Measurements from ENCODE around the gene SATB2.
A peak's percentile ranks its signal among the peaks of the same experiment; 100 is the strongest.

SATB2 gene

DNA sequence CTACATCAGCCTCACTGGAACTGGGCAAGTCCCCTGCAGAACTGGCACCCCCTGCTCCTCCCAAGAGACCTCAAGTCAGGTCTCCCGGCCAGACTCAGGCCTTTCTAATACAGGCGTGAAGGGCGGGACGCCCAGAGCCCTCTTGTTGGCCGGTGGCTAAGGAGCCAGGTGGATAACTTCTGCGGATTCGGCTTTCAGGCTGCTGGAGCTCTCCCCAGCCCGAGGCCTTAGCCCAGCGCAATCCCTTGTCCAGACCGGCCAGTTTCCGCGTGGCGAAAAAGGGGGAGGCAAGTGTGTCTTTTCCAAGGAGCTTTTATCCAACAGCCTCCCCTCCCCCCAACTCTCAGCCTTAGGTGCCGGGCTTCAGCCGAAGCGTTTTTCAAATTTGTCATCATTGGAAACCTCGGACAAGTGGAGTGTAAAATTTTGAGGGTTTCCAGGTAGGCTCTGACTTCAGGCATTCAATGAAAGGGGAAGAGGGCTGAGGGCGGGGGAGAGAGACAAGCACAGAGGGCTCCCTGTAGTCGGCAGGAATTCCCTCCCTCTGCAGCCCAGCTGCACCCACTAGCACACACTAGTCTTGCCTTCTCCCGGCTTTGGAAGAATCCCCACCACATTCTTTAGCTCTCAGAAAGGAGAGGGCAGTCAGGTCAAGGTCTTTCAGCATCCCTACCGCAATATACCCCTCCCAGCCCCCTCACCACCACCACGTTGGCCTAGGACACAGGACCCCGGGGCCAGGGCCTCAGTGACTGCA is 9.5 kb upstream of the SATB2 start:
- intact Hi-C loops (cut with DNase I), result loop anchor here (10.0 kb wide), 2 partner anchors 388 to 1152 kb away; partner anchors contain the start of gene FTCDNL1
- DNase-seq, result no peak

DNA sequence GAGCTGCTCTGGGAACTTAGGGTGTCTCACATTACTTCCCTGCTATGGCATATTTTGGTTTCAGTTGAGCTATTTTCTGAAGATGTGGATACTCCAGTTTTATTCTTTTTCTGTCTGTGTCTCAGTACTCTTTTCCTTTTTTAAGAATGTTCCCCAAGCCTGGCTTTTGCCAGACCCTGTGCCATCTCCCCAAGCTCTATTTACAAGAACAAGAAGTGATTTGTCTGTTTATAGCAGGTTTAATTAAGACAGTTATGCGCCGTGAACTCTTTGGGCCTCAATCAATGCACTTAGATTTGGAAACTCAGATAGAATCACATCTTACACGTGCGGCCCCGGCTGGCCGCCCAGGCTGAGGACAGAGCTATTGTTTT is 8.9 kb upstream of the SATB2 start:
- DNase-seq, result no peak
- intact Hi-C loops (cut with DNase I), result loop anchor here (10.0 kb wide), 2 partner anchors 388 to 1152 kb away; partner anchors contain the start of gene FTCDNL1

- intact Hi-C loops (cut with DNase I), result loop anchor here (10.0 kb wide), 2 partner anchors 389 to 1151 kb away; partner anchors contain the start of gene FTCDNL1
- no peak for DNase-seq
Observed at GRCh38 chr2:199465988-199466691, 8.4 kb upstream of the SATB2 start.

- intact Hi-C loops (cut with DNase I), result loop anchor here (10.0 kb wide), 2 partner anchors 389 to 1151 kb away; partner anchors contain the start of gene FTCDNL1
- no peak for DNase-seq
Observed at GRCh38 chr2:199465390-199465789, 7.7 kb upstream of the SATB2 start.

DNA sequence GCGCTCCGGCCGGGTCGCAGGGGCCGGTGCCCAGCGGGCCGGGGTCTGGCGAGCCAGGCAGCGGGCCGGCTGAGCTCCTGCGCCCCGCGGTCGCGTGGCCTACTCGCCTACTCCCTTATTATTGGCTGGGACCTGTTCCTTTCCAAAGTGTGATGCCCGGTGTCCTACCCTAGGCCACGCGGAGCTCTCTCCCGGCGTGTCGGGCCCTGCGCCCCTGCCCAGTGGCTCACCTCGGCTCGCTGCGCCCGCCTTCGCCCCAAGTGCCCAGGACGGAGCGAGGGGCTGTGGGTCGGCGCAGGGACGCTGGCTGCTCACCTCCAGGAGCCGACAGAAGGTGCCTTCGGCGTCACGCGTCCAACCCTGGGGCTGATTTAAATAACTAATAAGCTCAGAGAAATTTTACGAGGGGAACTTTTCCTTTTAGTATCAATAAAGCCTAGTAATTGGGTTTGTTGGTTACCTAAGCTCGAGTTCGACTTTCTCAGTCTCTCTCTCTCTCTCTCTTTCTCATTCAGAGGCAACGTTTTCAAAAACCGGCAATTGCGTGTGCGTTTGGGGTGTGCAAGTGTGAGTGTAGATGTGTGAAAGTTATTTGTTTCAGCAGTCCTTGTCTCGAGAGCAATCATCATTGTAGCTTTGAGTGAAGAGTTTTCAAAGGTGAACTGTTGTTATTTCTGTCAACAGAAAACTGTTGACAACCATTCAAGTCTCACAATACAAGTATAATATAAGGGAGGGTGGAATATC is 7.0 kb upstream of the SATB2 start:
- intact Hi-C loops (cut with DNase I), result loop anchor here (10.0 kb wide), 2 partner anchors 390 to 1150 kb away; partner anchors contain the start of gene FTCDNL1
- no peak for DNase-seq

DNA sequence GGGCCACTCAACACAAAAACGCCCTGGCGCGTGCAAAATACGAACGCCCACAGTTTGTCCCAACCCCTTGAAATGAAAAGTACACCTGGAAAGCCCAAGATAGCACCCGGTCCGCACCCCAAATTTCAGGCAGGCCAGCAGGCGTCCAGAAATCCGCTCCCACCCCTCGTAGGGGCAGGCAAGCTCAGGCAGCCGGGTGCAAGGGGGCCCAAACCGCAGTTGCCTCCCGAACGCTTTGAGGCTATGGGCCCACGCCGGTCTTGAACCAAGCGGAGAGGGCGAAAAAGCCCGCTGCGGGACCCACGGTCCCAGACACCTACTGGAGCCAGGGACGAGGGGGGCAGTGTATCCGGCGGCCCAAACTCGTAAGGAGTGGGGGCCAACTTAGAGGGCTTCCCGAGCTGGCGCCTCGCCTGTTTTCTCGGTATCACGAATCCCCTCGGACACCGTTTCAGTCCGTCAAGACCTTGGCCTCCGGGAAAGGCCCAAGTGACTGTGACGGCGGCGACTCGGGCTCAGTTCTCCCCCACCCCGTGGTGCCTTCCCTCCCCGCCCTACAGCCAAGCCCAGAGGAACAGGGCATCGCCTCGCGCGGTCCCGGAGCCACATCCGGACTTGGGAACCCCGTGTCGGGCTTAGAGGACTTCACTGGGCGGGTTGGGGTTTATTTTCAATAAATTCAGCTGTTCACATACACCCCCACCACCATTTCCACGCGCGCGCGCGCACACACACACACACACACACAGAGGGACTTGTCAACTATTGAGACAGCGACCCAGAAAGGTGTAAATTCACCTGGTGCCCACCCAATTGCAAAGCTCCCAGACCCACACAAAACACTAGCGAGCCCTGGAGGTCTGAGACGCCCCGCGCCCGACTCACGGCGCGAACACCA is 6.2 kb upstream of the SATB2 start:
- intact Hi-C loops (cut with DNase I), result loop anchor here (10.0 kb wide), 2 partner anchors 391 to 1149 kb away; partner anchors contain the start of gene FTCDNL1
- DNase-seq, result peak in 1 of 42 donors; percentile 43

- intact Hi-C loops (cut with DNase I), result loop anchor here (10.0 kb wide), 2 partner anchors 392 to 1148 kb away; partner anchors contain the start of gene FTCDNL1
Observed at GRCh38 chr2:199462956-199463692, 5.4 kb upstream of the SATB2 start.

GRCh38 chr2:199462347-199462955 is 4.7 kb upstream of the SATB2 start:
- intact Hi-C loops (cut with DNase I), result loop anchor here (10.0 kb wide), 2 partner anchors 392 to 1148 kb away; partner anchors contain the start of gene FTCDNL1
- no peak for DNase-seq

More at GRCh38 chr2:199462956-199463692, 5.4 kb upstream of the SATB2 start:
- DNase-seq, result peak in 38 of 42 donors; percentile 24 to 89 (median 72)

- no peak for DNase-seq
Observed at GRCh38 chr2:199461711-199462346, 4.1 kb upstream of the SATB2 start.

GRCh38 chr2:199460846-199461710 is 3.3 kb upstream of the SATB2 start:
- no peak for DNase-seq
- intact Hi-C loops (cut with DNase I), result loop anchor here (10.0 kb wide), 2 partner anchors 394 to 1146 kb away; partner anchors contain the start of gene FTCDNL1

More at GRCh38 chr2:199461711-199462346, 4.1 kb upstream of the SATB2 start:
- intact Hi-C loops (cut with DNase I), result loop anchor here (10.0 kb wide), 2 partner anchors 393 to 1147 kb away; partner anchors contain the start of gene FTCDNL1

GRCh38 chr2:199460101-199460671 is 2.4 kb upstream of the SATB2 start:
- no peak for DNase-seq
- intact Hi-C loops (cut with DNase I), result loop anchor here (10.0 kb wide), 2 partner anchors 395 to 1145 kb away; partner anchors contain the start of gene FTCDNL1

DNA sequence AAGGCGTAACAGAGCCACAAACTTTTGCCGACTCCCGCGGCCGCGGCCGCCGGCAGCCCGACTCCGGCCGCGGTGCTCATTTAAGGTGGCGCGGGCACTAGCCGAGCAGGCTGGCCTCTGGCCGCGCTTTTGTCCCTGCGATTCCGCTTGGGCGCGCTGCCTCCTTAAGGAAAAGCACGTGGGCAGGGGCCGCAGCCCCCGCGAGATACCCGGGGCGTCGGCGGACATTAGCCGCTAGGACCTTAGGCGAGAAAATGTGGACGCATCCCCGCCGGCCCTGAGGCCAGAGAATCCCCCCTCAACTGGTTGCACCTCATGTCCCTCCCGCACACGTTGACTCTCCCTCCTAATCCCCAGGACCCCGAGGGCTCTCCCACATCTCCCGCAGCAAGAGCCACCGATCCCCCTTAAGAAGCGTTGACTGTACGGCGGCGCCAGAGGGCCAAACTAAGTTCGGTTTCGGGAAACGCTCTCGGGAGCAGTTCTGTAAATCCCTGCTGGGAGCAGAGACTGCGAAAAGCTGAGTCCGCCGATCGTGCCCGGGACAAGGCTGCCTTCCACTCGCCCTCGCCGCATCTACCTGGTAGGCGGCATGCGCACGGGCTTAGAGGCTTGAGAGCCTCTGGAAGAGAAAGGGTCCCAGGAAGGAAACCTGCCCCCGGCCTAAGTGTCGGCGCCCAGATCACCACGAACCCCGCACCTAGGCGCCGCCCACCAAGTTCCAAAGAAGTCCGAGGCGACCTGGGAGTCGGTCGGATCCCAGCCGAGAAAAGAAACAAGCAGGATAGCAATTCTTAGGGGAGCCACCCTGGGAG is 1.8 kb upstream of the SATB2 start:
- intact Hi-C loops (cut with DNase I), result loop anchor here (10.0 kb wide), 2 partner anchors 395 to 1145 kb away; partner anchors contain the start of gene FTCDNL1
- peak; percentile 88 to 99 (median 96) for DNase-seq

DNA sequence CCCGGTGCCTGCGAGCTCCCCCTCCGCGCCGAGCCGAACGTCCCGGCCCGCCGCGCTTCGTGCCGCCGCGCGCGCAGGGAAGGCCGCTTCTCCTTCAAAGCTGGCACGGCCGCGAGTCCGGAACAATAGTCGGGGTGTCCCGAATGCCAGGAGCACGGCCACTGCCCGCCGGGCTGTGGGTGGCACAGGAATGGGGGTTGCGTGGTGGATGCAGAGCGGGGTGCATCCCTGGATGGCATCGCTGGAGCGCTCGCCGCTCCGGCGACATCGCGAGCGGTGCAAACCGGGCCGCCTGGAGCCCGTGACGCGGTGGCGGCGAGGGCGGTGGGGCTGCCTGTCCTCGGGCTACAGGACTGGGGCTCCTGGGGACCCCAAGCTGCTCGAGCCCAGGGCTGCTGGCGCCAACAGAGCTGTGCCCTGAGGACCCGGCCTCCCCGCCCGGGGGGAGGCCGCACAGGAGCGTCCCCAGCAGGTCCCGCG is 1.1 kb upstream of the SATB2 start:
- peak in 6 of 42 donors; percentile 11 to 68 (median 45) for DNase-seq
- intact Hi-C loops (cut with DNase I), result no loop called here

All from head of caudate nucleus (tissue), 42 donors.